ENCODE data around the gene RNF113A.

DNA sequence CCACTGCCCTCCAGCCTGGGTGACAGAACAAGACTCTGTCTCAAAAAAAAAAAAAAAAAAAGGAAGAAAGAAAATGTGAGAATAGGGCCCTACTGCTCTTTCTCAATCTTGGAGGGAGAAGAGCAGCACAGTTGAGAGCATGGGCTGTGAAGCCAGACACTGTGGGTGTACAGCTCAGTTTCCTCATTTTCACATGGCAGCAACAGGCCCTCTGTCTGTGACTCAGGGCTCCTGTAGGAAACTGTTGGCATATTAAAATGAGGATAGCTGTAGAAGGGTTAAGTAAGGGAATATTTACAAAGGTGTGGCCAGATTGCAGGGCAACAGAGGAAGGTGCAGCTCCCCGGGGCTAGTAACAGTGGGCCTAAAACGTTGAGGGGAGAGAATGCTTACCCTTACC is 27.6 kb upstream of the RNF113A start:
- TF ChIP-seq, protein P1, sequence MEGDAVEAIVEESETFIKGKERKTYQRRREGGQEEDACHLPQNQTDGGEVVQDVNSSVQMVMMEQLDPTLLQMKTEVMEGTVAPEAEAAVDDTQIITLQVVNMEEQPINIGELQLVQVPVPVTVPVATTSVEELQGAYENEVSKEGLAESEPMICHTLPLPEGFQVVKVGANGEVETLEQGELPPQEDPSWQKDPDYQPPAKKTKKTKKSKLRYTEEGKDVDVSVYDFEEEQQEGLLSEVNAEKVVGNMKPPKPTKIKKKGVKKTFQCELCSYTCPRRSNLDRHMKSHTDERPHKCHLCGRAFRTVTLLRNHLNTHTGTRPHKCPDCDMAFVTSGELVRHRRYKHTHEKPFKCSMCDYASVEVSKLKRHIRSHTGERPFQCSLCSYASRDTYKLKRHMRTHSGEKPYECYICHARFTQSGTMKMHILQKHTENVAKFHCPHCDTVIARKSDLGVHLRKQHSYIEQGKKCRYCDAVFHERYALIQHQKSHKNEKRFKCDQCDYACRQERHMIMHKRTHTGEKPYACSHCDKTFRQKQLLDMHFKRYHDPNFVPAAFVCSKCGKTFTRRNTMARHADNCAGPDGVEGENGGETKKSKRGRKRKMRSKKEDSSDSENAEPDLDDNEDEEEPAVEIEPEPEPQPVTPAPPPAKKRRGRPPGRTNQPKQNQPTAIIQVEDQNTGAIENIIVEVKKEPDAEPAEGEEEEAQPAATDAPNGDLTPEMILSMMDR (IDR thresholded peaks at IDR 0.05): no peak
- no peak for TF ChIP-seq POLR2A (IDR thresholded peaks at IDR 0.05)
